Amniotic stem cell (primary cell): ENCODE results near the gene SPATA13.
"Not testable (repeated sequence)": the region's sequence is repeated elsewhere in the genome, so short reads cannot be mapped to it uniquely, and the experiment has no call there.

Source experiments
- DNase-seq: peaks from one replicate; lab custom pipeline; 2025; lab: John Stamatoyannopoulos, UW

The SPATA13 gene

DNA sequence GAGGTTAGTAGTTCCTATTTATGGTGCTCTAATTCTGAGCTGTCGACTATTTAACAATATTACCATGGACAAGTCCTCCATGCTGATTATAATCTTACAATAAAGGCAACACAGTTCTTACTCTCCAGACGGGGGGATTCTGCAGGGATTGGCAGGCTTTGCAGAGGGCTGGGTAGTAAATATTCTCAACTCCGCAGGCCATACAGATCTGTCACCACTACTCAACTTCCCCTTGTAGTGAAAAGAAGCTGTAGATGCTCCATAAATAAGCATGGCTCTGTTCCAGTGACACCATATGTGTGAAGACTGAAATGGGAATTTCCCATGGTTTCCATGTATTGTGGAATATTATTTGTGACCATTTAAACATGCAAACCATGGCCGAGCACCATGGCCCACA lies 158.4 kb downstream of the SPATA13 start:
- not testable (repeated sequence) for DNase-seq

DNA sequence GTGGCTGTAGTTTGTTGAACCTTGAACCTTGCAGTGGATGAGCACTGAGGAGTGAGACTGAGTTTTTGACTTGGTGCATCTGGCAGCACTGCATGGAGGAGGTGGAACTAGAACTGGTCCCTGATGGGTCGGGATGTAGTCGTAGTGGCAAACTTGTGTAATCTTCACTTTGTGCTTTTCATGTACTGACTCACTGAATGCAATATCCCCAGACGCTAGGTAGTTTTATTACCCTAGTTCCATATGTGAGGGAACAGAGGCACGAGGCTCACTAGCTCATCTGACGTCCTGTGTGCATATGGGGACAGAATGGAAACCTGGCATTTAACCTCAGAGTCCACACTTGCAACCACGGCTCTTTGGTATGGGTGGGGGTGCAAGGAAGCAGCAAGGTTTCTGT lies 159.1 kb downstream of the SPATA13 start:
- DNase-seq, result not testable (repeated sequence)

GRCh38 chr13:24321416-24321815 lies 160.9 kb downstream of the SPATA13 start:
- not testable (repeated sequence) for DNase-seq

DNA sequence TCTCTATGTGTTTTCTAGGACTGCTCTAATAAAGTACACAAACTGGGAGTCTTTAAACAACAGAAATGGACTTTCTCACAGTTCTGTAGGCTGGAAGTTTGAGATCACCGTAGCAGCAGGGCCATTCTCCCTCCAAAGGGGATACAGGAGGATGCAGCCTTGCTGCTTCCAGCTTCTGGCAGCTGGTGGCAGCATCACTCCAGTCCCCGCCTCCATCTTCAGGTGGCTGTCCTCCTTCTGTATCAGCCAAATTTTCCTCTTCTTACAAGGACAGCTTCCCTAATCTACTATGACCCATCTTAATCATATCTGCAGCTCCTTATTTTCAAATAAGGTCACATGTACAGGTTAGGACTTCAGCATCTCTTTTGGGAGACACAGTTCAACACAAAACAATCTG lies 161.9 kb downstream of the SPATA13 start:
- DNase-seq, result not testable (repeated sequence)

GRCh38 chr13:24323036-24323738 lies 162.7 kb downstream of the SPATA13 start:
- DNase-seq, result no peak

DNA sequence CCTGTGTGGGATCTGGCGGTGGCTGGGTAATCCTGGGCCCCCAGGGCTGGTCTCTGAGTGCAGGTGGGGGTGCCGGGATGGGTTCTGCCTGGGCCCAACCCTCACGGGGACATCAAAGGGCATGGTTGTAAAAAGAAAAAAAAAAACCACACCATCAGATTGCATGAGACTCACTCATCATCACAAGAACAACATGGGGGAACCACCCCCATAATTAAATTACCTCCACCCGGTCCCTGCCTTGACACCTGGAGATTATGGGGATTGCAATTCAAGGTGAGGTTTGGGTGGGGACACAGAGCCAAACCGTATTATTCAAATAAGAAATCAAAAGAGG lies 163.2 kb downstream of the SPATA13 start:
- DNase-seq, result no peak

DNA sequence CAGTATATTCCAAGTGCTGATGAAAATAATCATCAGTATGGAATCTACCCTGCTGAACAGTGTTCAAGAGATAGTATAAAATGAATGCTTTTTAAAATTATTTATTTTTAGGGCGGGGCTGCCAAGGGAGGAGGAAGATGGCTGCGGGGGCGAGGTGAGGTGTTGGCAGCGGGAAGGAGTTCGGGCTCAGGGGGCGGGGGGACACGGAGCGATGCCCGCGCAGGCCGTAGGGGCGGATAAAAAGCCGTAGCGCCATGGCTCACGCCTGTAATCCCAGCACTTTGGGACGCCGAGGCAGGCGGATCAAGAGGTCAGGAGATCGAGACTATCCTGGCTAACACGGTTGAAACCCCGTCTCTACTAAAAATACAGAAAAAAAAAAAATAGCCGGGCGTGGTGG lies 167.1 kb downstream of the SPATA13 start:
- DNase-seq, result not testable (repeated sequence)

DNA sequence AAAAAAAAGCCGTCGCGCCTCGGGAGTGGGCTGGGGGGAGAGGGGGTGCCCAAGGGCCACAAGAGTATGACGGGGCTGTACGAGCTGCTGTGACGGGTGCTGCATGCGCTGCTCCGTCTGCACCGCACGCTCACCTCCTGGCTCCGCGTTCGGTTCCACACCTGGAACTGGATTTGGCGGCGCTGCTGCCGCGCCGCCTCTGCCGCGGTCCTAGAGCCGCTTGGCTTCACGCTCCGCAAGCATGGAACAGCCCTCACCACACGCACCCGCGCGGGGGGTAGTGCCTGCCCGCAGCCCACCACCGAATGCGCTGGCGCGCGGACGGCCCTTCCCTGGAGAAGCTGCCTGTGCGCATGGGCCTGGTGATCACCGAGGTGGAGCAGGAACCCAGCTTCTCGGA lies 167.6 kb downstream of the SPATA13 start:
- no peak for DNase-seq

DNA sequence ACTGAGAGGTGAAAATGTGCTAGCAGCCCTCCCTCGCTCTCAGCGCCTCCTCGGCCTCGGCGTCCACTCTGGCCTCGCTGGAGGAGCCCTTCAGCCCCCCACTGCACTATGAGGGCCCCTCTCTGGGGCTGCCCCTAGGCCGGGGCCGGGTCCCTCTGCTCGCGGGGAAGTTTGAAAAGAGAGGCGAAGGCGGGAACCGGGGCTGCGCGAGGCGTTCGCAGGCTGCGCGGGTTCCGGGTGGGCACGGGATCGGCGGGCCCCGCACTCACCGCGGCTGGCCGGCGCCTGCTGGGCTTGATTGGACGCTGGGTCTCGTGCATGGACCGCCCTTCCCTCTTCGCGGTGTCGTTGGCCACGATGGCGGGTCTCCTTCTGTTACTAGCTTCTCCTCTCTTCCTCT lies 178.2 kb downstream of the SPATA13 start:
- DNase-seq, result no peak

GRCh38 chr13:24339937-24340607 lies 179.6 kb downstream of the SPATA13 start:
- no peak for DNase-seq

DNA sequence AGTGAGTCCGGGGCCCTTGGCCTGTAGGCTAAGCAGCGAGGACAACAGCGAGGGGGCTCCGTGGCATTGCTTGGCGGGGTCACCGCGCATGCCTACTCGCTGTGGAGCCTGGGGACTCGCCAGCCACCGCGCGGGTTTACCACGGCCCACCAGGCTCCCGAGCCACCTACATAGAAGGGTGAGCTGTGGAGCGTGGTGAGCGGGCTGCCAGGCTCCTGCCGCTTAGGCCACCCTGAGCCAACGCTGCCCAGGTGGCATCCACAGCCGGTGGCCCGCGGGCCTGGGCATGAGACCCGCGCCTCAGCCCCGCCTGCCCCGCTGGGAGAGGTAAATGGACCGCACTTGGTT lies 180.1 kb downstream of the SPATA13 start:
- no peak for DNase-seq

GRCh38 chr13:24341439-24341838 lies 180.9 kb downstream of the SPATA13 start:
- no peak for DNase-seq

DNA sequence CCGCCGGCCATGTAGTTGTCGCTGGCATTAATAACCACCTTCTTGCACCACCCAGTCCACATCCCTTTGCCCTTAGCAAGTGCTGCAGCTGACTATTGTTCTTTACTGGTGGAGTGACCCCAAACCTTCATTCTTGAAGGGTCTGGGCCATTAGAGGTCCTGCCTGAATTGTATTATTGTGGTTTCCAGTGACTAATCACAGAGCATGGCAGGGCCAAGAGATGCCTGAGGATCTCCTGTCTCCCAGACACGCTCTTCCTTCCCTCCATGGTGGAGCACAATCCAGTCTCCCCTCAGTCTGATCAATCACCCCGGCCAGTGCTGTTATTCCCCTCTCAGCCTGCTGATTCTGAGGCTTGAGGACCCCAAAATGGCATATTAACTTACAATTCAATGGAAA lies 187.9 kb downstream of the SPATA13 start:
- DNase-seq, result no peak

DNA sequence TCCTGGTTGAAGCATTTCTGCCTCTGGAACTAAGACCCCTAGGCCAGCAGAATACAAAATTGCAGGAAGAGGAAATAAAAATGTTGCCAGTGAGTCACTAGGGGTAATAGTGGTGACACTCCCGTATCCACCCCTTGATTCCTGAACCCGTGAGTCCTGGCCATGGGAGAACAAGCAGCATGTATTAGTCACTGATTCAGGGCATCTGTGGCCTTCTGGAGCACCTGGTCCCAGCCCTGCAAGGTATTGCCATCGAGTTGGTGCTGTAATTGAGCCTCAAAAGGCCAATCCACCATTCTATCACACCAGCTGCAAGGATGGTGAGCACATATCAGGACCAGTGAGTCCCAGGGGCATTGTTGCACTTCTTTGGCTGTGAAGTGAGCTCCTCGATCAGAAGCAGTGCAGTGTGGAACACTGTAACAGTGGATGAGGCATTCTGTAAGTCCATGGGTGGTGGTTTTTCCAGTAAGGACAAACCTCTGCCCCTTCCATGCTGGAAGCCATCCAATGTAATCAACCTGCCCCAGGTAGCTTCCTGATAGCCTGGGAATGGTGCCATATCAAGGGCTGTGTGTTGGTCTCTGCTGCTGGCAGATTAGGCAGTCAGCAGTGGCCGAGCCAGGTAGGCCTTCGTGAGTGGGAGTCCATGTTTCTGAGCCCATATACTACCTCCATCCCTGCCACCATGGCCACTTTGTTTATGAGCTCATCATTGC lies 188.4 kb downstream of the SPATA13 start:
- DNase-seq, result no peak

DNA sequence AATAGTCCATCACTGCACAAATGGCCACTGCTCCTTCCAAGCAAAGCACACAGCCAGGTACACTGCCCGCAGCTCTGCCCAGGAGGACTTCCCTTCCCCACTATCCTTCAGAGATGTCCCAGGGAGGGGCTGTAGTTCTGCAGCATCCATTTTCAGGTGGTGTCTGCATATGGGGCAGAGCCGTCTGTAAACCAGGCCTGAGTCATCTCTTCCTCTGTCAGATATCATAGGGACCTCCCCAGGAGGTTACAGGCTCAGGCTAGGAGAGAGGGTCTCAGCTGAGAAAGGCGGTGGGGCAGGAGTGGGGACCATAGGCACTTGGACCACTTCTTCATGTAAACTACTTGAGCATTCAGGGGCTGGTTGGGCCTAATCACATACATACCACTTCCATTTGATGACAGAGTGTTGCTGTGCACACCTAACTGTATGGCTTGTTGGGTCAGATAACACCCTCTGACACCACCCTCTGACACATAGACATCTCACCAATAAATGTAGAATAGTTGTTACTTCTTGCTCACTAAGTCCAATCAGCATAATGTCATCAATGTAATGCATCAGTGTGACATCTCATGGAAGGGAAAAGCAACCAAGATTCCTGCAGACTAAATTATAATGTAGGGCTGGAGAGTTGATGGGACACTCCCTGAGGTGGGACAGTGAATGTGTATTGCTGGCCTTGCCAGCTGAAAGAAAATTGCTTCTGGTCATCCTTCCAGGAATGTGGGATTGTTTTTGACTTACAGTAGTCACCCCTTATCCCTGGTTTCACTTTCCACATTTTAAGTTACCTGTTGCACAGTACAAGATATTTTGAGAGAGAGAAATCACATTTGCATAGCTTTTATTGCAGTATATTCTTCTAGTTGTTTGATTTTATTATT lies 189.5 kb downstream of the SPATA13 start:
- not testable (repeated sequence) for DNase-seq

DNA sequence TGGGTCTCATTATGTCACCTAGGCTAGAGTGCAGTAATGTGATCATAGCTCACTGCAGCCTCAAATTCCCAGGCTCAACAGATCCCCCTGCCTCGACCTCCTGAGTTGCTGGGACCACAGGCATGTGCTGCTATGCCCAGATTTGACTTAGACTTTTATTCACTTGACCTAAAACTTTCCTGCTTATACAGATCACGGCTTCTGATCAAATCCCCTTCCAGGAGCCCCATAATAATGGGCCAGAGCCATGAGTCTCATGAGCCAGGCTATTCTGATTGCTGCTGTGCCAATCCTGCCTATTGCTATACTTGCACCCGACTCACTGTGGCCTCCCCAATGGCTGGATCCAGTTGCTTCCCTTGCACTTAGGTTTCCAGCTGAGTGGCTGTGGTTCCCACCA lies 190.9 kb downstream of the SPATA13 start:
- no peak for DNase-seq

- DNase-seq, result no peak
Observed at GRCh38 chr13:24353736-24354135, 193.2 kb downstream of the SPATA13 start.

GRCh38 chr13:24355103-24355502 lies 194.6 kb downstream of the SPATA13 start:
- DNase-seq, result no peak

DNA sequence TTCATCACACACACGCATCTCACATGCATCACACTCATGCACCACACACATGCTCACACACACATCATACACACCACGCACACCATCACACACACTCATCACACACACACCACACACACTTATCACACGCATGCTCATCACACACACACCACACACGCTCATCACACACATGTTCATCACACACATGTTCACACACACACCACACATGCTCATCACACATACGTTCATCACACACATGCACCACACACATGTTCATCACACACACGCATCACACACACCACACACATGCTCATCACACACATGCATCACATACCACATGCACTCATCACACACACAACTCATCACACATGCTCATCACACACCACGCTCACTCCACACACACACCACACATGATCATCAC lies 195.8 kb downstream of the SPATA13 start:
- DNase-seq, result no peak
